DND-41 (cell line): ENCODE results near the gene OASL.

Experiments
- ATAC-seq: fragments of 200-7000 bp; cut with Tn5 transposase; 3 replicates; pipeline ENCODE4 v1.9.1; 2021; ENCODE audit warnings: low read depth; ENCODE audit not compliant: insufficient read depth
- DNase-seq: peaks from one replicate; pipeline ENCODE4 v3.0.0-alpha.2; 2020
- H2AFZ ChIP-seq: 2 replicates; pipeline ENCODE4 v1.6.0; 2012; ENCODE audit warnings: low read depth, low read length
- H3K27ac ChIP-seq: 2 replicates; pipeline ENCODE4 v1.5.1; 2012; ENCODE audit warnings: low read length, inconsistent platforms
- H3K27me3 ChIP-seq: fragments of 200-600 bp; sonication (generic); 2 replicates; pipeline ENCODE4 v1.6.0; 2012; ENCODE audit warnings: low read length, mild to moderate bottlenecking, inconsistent platforms; ENCODE audit not compliant: insufficient read depth, poor library complexity
- H3K36me3 ChIP-seq: 2 replicates; pipeline ENCODE4 v1.5.1; 2012; ENCODE audit warnings: low read length, inconsistent platforms; ENCODE audit not compliant: insufficient read depth
- H3K4me1 ChIP-seq: 2 replicates; pipeline ENCODE4 v1.5.1; 2012; ENCODE audit warnings: mild to moderate bottlenecking, low read length; ENCODE audit not compliant: insufficient read depth
- H3K4me2 ChIP-seq: 2 replicates; pipeline ENCODE4 v1.6.0; 2012; ENCODE audit warnings: mild to moderate bottlenecking, moderate library complexity, low read length, inconsistent platforms; ENCODE audit not compliant: insufficient read depth
- H3K4me3 ChIP-seq, 2 experiments: fragments of 200-600 bp in 1 of 2; shearing (Covaris generic) in 1 of 2; 2 replicates each; pipeline ENCODE4 v1.5.1; 2012 to 2016; ENCODE audit warnings: inconsistent platforms in 2 of 2, low read length in 2 of 2, mild to moderate bottlenecking in 2 of 2, low read depth in 1 of 2, moderate library complexity in 1 of 2
- H3K79me2 ChIP-seq: 2 replicates; pipeline ENCODE4 v1.6.0; 2012; ENCODE audit warnings: low read length, inconsistent platforms; ENCODE audit not compliant: insufficient read depth
- H3K9ac ChIP-seq: 2 replicates; pipeline ENCODE4 v1.6.0; 2012; ENCODE audit warnings: low read depth, mild to moderate bottlenecking, inconsistent platforms, low read length, moderate library complexity
- H3K9me3 ChIP-seq: 2 replicates; pipeline ENCODE4 v1.5.1; 2012; ENCODE audit warnings: low read length, moderate library complexity, mild to moderate bottlenecking, inconsistent platforms; ENCODE audit not compliant: insufficient read depth, severe bottlenecking
- H4K20me1 ChIP-seq: 2 replicates; pipeline ENCODE4 v1.6.0; 2012; ENCODE audit warnings: low read length; ENCODE audit not compliant: insufficient read depth
- EZH2 ChIP-seq: IDR thresholded peaks from 3 replicates; pipeline ENCODE4 v1.6.1; 2012; ENCODE audit warnings: borderline replicate concordance, low read depth, mild to moderate bottlenecking, moderate library complexity, low read length, inconsistent platforms; ENCODE audit not compliant: severe bottlenecking
- TF ChIP-seq, protein P1 (sequence below): IDR thresholded peaks from 2 replicates; pipeline ENCODE4 v1.5.1; 2012; ENCODE audit warnings: borderline replicate concordance, low read length, moderate library complexity, mild to moderate bottlenecking; ENCODE audit not compliant: poor library complexity, severe bottlenecking; ENCODE audit errors: extremely low read depth

The OASL gene

DNA sequence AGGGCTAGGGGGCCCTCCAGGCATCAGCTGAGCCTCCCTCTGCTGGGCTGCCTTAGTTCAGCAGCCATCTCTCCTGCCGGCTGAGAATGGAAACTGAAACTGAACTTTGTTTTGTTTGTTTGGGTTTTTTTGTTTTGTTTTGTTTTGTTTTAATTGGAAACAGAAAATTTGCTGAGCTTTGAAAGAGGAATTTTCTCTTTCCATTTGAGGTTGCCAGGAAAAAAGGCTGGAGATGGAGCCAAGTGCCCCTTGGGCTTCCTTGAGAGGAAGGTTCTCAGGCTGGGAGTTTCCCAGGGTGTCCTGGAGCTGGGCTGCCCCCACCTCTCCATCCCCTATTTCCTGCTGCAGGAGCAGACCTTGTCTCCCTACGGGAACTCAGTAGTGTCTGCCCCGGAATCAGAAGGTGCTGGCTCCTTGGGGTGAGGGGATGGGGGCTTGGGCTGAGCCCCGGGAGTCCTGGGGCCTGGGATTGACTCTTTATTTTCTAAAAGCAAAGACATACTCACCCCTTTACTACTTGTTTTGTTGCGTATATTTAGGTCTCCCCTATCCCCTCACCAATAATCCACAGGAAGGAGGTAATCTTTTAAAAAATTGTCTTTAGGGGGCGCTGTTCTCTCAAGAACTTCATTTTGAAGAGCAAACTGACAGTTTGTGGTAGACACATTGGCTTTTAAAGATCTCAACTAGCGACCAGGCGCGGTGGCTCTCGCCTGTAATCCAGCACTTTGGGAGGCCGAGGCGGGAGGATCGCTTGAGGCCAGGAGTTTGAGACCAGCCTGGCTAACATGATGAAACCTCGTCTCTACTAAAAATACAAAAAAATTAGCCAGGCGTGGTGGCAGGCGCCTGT is 21.3 kb upstream of the OASL start:
- H3K27me3 ChIP-seq = no peaks in the 10 kb centered on the region
- no peak for TF ChIP-seq EZH2
- TF ChIP-seq, protein P1, sequence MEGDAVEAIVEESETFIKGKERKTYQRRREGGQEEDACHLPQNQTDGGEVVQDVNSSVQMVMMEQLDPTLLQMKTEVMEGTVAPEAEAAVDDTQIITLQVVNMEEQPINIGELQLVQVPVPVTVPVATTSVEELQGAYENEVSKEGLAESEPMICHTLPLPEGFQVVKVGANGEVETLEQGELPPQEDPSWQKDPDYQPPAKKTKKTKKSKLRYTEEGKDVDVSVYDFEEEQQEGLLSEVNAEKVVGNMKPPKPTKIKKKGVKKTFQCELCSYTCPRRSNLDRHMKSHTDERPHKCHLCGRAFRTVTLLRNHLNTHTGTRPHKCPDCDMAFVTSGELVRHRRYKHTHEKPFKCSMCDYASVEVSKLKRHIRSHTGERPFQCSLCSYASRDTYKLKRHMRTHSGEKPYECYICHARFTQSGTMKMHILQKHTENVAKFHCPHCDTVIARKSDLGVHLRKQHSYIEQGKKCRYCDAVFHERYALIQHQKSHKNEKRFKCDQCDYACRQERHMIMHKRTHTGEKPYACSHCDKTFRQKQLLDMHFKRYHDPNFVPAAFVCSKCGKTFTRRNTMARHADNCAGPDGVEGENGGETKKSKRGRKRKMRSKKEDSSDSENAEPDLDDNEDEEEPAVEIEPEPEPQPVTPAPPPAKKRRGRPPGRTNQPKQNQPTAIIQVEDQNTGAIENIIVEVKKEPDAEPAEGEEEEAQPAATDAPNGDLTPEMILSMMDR = peak; percentile 64
- H3K4me3 ChIP-seq = 0 out of 4 replicates have a peak overlapping the region, but pooled peaks of 1 of the 2 experiments have one; percentile 5
- H4K20me1 ChIP-seq = no peaks in the 10 kb centered on the region
- H3K9me3 ChIP-seq = no peaks in the 10 kb centered on the region
- DNase-seq (peak; percentile 40), ATAC-seq (peak; percentile 78)
- H3K36me3 ChIP-seq = no peaks in the 10 kb centered on the region
- H3K79me2 ChIP-seq = no peaks in the 10 kb centered on the region
- peaks cover 8% of the 10 kb centered on the region for H3K4me1 ChIP-seq
- H3K4me2 ChIP-seq = peak overlapping the region; percentile 24; the same call in 1 of the 2 replicates
- H2AFZ ChIP-seq = peak overlapping the region; percentile 51
- H3K27ac ChIP-seq = peak overlapping the region; percentile 13
- peak overlapping the region; percentile 40 for H3K9ac ChIP-seq

DNA sequence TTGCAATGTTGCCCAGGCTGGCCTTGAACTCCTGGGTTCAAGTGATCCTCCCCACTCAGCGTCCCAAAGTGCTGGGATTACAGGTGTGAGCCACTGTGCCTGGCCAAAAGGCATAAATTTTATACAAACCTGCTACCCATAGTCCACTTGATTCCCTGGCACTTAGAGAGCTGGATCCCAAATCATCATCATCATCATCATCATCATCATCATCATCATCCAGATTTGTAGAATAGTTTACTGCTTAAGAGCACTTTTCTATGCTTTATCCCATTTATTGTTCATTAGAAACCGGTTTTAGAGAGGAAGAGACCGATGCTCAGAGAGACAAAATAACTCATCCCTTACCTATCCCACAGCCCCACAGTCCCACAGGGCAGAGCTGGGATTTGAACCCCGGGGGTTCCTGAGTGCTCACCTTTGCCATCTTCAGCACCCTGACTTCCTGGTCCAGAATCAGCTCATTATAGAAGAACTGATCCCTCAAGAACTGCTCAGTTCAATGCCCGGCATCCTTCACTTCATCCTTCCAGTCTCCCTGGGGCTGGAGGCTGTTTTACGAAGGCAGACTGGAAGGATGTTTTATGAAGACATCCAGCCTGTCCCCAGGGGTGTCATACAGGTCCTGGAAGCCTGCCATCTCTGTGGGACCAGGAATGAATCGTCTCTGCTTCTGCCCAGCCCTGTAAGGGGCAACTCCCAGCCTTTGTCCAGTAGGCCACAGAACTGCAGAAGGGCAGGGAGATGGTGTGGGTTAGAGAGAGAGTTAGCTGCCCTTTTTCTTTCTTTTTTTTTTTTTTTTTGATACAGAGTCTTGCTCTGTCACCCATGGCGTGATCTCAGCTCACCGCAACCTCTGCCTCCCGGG is 20.2 kb upstream of the OASL start:
- Histone ChIP-seq H3K4me3 (no peak overlapping the region), H2AFZ (no peak overlapping the region), H3K4me2 (no peak overlapping the region), H3K27me3 (no peaks in the 10 kb centered on the region), H3K9me3 (no peaks in the 10 kb centered on the region), H3K9ac (no peak overlapping the region), H3K36me3 (no peaks in the 10 kb centered on the region), H3K27ac (no peak overlapping the region), H3K79me2 (no peaks in the 10 kb centered on the region), H4K20me1 (no peaks in the 10 kb centered on the region), H3K4me1 (peaks cover 8% of the 10 kb centered on the region)
- ATAC-seq (no peak), DNase-seq (no peak)
- TF ChIP-seq EZH2 = no peak
- TF ChIP-seq, protein P1 = no peak

DNA sequence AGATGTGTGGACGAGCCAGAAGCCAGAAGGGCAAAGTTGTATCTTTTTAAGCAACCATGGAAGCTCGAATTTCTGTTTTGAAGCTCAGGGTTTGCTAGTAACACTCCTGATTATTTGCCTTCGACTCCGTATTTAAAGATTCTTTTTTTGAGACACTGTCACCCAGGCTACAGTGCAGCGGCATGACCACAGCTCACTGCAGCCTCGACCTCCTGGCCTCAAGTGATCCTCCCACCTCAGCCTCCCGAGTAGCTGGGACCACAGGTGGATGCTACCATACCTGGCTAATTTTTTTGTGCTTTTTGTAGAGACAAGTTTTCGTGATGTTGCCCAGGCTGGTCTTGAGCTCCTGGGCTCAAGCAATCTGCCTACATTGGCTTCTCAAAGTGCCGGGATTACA is 18.7 kb upstream of the OASL start:
- Histone ChIP-seq H3K27ac (no peak overlapping the region), H3K9ac (no peak overlapping the region), H3K4me3 (no peak overlapping the region), H2AFZ (no peak overlapping the region; the same call in 1 of the 2 replicates), H3K27me3 (no peaks in the 10 kb centered on the region), H3K4me2 (no peak overlapping the region), H3K79me2 (no peaks in the 10 kb centered on the region), H3K36me3 (no peaks in the 10 kb centered on the region), H3K4me1 (peaks cover 8% of the 10 kb centered on the region), H4K20me1 (no peaks in the 10 kb centered on the region), H3K9me3 (no peaks in the 10 kb centered on the region)
- DNase-seq (no peak), ATAC-seq (no peak)
- TF ChIP-seq, protein P1 = no peak
- no peak for TF ChIP-seq EZH2
